HG03432 (cell line): ENCODE data around the gene HINT3.
"Not testable (repeated sequence)": the region's sequence is repeated elsewhere in the genome, so short reads cannot be mapped to it uniquely, and the experiment has no call there.

Experiments
- ATAC-seq: cut with Tn5 transposase; IDR thresholded peaks from one replicate; pipeline ENCODE4 v1.9.1; 2021; ENCODE audit warnings: mild to moderate bottlenecking, moderate library complexity; ENCODE audit not compliant: unreplicated experiment

Gene HINT3

DNA sequence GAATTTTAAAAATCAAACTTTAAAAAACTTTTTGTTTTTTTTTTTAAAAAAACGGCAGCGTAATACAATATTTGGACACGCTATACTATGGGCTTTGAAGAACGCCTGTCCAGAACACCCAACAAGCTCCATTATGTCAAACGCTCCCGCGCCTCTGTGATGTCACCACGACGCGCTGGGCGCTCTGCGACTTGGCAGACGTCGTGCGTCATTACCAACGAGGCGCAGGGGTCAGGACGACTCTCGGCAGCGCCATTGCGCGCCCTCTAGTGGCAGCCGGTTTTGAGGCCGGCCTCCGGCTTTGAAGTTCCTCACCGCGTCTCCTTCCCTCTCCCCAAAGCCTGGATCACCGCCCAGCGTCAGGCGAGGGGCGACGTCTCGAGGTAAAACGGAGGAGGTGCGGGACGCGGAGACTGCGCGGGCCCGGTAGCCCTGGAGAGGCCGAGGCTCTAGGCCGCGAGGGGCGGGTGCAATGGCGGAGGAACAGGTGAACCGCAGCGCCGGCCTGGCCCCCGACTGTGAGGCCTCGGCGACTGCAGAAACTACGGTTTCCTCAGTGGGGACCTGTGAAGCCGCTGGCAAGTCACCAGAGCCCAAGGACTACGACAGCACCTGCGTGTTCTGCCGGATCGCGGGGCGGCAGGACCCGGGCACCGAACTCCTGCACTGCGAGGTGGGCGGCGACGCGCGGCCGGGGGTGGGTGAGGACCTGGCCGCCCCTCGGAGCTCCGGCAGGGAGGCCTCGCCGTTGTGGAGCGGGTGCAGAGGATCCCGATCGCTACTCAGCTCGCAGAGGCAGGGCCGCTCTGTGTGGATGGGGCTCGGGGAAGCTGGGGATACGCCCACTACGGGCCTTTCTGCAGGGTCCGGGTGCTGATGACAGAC, at the start of gene HINT3:
Gene HINT3, plus strand, starts transcription at position 265 of the 885 bp plus-strand sequence. Its CDS starts 208 bp downstream, at position 473.
- peak; percentile 90 for ATAC-seq

DNA sequence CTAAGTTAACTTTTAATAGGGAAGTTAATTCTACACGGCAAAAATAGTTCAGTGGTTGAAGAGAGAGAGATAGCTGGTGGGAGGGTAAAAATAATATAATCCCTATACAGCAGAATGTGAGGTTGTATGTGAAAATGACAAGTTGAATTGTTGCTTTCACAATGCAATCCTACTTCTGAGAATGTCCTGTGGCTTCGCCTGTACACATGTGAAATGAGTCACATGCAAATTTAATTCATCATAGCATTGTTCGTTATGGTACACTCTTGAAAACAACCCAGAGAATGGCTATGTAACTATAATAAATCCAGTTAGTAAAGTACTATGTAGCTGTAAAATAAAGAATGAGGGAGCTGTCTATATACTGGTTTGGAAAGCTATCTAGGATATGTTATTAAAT, 46.0 kb upstream of the HINT3 start:
- ATAC-seq, result peak; percentile 99

DNA sequence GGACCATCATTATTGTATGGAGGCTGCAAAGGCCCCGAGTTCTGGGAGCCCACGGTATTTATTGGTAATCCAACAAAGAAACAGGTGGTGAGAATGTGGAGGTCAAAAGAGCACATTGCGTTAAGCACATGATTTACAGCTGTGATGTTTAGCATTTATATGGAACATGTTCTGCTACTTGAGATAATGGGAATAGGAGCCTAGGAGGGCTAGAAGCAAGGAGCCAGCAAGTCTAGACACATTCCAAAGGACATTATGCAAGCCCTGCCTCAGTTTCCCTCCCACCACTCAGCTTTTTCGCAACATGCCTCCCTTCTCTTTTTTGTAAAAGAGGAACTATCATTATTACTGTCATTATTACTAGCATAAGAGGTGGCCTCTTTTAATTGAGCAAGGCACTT, 45.5 kb upstream of the HINT3 start:
- not testable (repeated sequence) for ATAC-seq

DNA sequence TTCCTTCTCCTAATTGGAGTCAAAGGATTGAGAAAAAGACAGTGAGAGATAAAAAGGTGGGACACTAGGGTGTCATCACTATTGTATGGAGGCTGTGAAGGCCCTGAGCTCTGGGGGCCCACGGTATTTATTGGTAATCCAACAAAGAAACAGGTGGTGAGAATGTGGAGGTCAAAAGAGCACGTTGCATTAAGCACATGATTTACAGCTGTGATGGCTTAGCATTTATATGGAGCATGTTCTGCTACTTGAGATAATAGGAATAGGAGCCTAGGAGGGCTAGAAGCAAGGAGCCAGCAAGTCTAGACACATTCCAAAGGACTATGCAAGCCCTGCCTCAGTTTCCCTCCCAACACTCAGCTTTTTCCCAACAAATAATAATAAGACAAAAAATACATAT, 44.1 kb upstream of the HINT3 start:
- ATAC-seq, result not testable (repeated sequence)

DNA sequence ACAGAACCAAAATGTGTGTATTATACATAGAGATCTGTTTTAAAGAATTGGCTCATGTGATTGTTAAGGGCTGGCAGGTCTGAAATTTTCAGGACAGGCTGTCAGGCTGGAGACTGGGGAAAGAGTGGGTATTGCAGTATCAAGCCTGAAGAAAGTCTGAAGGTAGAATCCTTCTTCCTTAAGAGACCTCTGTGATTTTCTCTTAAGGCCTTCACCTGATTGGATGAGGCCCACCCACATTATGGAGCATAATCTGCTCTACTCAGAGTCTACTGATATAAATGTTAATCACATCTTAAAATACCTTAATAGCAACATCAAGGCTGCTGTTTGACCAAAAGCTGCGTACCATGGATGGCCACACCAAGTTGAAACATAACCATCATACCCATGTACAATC, 43.4 kb upstream of the HINT3 start:
- ATAC-seq, result no peak

DNA sequence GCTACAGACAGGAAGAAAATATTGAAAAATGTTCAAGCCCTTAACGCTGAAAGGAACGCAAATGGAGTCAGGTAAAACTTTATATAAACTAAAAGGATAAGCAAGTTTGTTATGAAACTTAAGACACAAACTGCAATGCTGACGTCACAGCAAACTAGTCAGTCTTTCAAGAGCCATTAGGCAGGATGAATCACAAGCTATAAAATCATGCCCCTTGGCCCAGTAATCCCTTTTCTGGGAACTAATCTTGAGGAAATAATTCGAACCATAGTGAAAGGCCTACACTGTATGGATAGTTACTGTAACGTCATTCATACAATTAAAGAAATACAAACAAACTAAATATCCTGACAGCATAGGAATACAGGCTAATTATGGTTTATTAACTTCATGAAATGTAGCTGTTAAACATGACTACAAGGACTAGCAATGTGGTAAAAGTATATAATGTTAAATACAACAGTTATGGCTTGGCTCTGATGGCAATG, 42.7 kb upstream of the HINT3 start:
- ATAC-seq, result no peak

DNA sequence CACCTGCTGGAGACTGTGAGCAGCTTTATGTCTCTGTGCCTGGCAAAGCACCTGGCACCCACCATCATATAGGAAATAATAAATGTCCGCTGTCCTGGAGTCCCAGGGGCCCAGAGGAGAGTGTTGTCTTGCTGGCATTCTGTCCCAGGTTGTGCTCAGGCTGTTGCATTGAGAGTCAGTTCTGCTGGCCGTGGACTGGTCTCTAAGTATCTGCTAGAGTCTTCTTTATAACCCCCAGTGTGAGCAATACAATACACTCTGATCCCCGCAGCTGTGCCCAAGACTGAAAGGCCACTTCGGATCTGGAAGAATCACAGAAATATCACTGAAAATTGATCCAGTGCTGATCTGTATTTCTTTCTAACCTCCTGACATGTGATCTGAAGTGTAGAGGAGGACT, 38.3 kb upstream of the HINT3 start:
- no peak for ATAC-seq

DNA sequence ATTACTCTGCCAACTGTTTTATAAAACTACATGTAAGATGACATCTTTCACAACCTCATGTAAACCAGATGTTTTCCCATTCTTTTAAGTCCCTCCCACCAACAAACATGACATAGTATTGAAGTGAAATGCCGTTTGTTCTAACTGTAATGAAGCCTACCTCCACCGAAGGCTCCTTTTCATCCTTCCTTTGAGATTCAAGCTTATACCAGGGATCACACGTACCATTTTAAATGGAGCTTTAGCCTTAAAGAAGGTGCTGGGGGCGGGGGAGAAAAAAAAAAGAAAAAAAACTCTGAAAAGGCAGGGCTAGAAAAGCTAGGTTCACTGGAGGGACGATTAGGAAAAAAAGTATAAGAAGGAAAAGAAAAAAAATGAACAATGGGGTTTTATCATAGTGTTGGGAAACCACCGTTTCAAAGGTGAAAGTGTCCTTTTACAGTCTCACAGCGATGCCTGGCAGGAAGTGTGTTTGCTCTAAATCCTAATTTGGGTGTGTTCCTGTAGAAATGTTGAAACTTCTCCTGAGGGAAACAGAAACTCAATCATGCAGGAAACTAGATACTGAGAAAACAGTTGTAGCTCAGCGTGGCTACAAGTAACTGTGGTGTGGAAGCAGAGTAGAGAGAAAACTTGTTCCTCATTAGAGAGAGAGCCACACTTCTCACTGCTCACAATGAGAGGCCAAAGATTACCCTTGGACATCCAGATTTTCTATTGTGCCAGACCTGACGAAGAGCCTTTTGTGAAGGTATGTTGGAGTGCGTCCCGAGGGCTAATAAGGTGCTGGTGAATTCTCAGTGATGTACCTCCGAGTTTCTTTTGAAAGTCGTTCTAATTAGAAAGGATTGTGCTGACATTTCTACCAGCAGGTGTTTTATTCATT, 37.6 kb upstream of the HINT3 start:
- peak; percentile 97 for ATAC-seq

DNA sequence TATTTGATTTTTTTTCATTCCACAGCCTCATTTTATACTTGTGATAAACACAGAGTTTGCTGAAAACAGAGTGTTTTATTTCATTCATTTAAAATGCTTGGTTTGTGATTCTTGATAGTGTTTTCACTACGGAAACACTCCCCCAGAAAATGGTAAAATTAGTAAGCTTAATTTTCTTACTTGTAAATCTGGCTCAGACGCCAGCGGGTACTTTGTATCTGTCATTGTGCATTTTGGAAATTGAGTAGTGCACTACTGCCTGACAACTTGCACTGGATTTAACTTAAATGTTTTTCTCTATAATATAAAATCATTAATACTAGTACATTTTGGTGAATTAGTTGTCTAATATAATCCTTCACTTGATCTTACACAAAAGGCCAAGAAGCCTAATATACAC, 37.0 kb upstream of the HINT3 start:
- peak; percentile 17 for ATAC-seq

DNA sequence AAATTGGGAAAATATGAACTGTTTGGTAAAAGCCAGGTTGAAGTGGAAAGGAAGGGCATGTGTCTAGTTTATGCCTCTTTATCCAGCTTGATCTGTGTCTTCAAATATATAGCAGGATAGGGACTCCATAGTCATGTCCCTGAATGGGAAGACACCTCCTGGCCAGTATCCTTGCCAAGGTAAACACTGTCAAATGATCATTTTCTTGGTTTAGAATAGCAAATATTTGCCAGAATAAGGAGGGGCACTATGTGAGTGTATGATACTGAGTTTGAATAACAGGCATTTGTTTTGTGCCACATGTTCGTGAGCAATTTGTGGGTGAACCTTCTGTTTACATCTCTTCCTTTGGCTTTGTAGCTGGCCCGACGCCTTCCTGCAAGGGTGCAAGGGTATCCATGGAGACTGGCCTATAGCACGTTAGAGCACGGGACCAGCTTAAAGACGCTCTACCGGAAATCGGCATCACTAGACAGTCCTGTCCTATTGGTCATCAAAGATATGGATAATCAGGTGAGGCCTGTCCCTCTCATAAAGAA, 34.2 kb upstream of the HINT3 start:
- no peak for ATAC-seq

DNA sequence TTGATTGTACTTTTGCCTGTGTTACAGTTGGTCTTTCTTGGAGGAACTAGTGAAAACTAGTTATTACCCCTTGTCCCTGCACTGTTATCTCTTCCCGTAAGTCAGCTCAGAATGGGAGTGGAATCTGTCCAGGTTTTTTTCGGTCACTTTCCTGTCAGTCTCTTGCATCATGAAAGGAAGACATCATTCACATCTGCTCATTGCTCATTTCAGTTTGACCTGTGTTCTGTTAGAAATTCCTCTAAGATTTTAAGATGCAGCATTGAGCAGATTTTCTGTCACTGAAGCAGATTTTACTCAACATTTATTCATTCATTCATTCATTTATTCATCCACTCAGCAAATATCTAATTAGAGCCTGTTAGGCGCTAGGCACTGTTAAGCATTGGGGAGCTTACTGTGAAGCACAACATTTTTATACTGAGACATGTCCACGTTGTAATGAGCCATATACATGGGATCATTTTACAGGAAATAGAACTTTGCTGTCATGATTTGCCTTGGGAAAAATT, 33.1 kb upstream of the HINT3 start:
- ATAC-seq, result no peak

DNA sequence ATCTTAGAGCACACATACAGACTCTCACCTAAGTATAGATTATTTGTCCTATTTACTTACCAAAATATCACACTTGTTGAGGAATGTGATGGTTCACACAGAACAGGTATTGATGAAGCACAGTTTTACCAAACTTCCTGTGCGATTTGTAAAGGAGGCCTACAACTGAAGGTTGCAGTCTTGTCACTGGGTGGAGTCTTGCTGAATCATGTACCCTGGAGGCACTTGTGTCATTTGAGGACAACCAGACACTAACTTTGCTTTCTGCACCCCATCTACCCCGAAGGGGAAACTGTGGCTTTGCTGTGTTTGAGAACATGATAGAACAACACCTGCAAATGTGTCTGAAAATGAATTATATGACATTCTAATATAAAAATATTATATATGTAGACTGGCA, 32.4 kb upstream of the HINT3 start:
- no peak for ATAC-seq

DNA sequence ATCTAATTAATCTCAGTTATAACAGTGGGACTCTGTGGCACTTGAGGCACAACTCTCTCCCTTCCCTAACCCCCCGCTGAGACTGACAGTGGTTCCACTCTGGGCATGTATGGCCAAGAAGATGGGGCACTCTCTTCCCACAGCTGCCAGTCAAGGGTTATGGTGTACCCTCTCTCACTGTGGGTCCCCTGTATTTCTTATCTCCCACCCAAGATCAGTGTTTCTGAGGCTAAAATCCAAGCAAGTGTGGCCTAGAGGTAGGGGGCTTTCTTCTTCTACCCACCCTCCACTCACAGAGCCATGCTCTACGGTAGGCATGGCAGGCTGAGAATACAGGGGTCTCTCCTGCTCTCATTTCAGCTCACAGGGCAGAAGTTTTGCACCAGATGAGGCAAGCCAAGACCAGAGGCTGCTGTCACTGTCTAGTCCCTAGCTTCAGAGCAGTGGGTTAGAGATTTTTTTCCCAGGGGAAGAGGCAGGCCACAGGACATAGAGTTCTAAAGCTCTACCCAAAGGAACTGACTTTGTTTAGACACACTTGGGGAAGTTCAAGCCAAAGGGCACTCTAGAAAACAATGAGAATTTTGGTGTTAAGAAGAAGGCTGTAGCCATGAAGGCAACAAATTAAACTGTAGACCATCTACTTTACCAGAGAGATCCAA, 31.7 kb upstream of the HINT3 start:
- ATAC-seq, result no peak

DNA sequence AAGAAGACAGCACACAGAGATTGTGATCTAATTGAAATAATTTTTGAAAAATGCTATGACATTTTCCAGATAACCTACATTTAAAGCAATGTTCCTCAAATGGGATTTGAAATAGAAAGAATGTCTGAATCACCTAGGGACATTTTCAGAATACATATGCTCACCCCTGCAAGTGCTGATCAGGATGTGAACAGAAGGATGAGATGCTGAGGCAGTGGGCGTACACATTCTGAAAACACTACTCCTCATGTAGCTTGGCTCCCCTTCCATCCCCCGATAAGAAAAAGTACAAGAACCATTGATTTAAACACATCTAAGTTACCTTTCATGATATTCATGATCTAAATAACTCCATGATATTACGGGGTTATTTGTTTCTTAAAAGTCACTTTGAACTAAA, 29.9 kb upstream of the HINT3 start:
- no peak for ATAC-seq

DNA sequence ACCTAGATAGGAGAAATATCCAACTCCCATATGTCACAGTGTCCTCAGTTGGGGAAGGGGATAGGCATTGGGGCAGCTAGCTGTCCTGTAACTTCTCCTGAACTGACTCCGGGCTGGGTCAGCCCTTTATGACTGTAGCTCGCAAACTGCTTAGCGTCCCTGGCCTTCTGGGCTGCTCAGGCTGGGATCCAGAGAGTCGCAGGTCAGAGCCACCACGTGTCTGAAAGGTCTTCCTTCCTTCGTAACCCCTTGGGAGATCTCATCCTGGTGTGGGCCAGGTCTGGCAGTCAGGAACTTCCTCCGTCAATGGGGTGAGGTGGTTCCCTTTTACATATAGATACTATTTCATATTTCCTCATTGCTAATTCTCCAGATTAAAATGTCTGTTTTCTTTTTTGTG, 28.8 kb upstream of the HINT3 start:
- ATAC-seq, result no peak

DNA sequence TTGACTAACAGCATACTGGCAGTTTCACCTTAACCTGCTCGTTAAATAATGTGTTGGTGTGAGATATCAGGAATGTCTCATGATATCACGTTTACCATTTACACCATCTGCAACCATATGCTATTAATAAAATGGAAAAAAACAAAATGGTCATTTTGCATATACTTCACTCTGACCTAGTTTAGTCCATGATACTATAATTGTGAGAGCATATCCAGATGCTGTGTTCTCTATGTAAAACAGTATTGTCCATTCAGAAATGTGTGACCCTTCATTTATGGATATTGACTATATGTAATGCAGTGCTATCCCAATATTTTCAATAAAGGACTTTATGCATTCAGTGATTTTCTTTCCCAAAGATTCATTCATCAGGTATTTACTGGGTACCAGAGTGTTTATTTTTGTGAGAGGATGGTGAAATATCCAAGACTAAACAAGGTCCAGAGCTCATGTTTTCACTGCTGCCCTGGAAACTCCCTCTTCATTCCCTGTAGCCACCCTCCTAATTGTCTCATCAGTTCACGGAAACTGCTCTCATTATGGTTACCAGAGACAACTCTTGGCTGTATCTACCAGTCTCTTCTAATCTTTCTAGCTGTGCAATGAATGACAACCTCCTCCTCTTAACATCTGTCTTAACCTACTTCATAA, 25.7 kb upstream of the HINT3 start:
- no peak for ATAC-seq

DNA sequence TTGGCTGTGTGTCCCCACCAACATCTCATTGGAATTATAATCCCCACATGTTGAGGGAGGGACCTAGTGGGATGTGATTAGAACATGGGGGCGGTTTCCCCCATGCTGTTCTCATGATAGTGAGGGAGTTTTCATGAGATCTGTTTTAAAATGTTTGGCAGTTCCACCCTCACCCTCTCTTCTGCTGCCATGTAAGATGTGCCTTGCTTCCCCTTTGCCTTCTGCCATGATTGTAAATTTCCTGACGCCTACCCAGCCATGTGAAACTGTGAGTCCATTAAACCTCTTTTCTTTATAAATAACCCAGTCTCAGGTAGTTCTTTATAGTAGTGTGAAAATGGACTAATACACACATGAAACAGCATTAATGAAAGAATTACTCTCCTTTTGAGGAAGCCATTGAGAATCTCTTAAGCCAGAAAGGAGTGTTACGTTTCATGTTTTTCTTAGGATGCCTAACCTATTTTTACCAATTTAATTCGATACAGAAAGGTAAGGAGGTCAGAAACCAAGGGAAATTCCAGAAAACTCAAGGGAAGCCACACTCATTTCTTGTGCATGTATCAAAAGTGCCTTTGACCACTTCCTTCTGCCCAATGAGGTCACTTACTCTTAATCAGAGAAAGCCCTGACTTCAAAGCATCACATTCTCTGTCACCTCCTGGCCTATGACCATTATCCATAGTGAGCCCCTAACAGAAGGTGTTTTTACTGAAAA, 24.7 kb upstream of the HINT3 start:
- peak; percentile 95 for ATAC-seq

DNA sequence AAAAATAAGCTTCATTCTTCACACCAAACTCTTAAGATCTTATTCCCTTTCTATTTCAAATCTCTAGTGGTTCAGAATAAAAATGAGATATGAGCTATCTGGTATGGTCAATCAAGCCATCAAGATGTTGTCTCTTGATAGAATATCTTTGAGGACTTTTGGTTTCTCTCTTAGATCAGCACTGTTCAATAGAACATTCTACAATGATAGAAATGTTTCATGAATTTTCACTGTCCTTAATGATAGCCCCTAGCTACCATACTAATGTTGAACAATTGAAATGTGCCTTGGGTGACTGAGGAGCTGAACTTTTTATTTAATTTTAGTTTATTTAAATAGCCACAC, 24.1 kb upstream of the HINT3 start:
- peak; percentile 20 for ATAC-seq

DNA sequence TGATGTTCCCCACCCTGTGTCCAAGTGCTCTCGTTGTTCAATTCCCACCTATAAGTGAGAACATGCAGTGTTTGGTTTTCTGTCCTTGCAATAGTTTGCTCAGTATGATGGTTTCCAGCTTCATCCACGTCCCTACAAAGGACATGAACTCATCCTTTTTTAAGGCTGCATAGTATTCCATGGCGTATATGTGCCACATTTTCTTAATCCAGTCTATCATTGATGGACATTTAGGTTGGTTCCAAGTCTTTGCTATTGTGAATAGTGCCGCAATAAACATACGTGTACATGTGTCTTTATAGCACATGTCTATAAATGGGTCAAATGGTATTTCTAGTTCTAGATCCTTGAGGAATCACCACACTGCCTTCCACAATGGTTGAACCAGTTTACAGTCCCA, 21.1 kb upstream of the HINT3 start:
- not testable (repeated sequence) for ATAC-seq

DNA sequence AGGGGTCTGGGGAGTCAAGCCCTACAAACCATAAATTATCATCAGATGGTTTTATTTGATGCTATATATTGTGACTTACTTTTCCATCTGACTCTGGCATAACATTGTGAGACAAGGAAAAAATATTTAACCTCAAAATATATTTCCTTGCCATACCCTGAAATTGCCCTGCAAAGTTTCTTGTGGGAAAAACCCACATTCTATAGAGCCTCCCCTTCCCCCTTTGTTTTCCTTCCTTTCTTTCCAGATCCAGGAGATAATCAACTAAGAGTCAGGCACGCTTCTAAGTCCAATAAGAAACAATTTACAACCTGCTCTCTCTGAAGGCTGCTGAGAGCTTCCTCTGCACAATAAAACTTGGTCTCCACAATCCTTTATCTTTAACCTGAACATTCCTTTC, 17.5 kb upstream of the HINT3 start:
- no peak for ATAC-seq
